HG02759 (cell line): Measurements from ENCODE around the gene SGF29.
"Not testable (repeated sequence)": the region's sequence is repeated elsewhere in the genome, so short reads cannot be mapped to it uniquely, and the experiment has no call there.

Experiments
- ATAC-seq: cut with Tn5 transposase; IDR thresholded peaks from one replicate; pipeline ENCODE4 v1.9.1; 2021; ENCODE audit warnings: mild to moderate bottlenecking, moderate library complexity; ENCODE audit not compliant: unreplicated experiment

The SGF29 gene

DNA sequence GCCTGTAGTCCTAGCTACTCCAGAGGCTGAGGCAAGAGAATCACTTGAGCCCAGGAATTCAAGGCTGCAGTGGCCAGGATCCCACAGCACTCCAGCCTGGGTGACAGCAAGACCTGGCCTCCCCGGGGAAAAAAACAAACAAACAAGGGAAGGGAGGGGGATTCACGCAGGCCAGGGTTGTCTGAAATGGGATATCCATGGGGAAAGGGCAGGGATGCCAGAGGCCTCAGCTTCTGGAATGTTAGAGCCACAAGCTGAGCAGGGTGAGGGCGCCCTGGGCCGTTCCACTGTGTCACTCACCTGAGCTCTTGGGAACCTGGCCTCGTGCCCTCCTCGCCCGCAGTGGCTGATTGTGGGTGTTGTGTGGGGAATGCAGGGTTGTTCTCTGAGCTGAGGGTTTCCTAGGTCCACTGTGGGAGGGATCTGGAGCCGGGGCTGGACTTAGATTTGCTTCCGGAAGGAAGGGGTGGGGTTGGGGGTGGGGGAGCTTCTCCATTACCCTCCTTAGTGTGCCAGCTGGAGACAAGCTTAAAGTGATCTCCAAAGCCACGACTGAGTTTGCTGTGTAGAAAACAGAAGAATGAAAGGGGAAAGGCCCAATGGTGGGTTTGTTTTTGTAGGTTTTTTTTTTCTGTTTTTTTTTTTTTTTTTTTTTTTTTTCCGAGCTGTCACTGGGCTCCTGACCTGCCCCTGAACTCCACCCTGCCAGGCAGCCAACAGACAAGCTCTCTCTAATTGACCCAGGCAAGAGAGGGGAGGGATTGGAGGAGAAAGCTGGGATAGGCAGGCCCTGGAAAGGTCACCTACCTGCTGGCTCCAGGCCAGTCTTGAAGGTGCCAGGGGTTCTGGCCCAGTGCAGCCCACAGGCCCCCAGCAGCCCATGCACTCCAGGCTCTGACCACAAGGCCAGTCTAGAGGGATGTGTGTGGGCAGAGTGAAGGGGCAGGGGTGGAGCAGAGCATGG, 56.2 kb downstream of the SGF29 start, which contains the start of gene SULT1A1:
SULT1A1 (minus strand) TSS at position 414 of the 964 bp plus-strand sequence. CDS start 1,189 bp downstream, outside the sequence.
- no peak for ATAC-seq

DNA sequence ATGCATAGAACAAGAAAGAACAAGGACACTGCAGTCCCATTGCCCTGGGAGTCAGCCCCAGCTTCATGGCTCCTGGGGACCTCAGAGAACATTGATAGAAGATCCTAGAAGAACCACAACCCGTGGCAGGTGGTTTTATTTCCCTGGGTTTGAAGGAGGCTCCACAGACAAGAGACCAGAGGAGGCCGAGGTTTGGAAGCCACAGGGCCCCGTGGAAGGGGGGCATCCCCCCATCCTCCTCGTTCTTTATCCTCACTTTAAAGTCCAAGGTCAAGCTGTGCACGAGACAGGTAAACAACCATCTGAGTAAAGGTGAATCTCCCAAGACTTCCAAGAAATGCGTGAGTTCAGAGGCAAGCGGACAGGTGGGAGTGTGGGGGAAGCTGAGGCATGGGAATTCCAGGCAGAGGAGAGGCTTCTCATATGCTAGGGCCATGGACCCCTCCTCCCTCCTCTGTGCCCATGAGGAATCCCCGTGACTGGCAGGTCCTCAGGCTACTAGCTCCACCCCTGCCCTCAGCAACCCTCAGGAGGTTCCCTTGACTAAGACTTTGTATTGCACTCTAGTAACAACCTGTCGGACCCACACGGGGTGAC, 57.0 kb downstream of the SGF29 start:
- ATAC-seq, result no peak

DNA sequence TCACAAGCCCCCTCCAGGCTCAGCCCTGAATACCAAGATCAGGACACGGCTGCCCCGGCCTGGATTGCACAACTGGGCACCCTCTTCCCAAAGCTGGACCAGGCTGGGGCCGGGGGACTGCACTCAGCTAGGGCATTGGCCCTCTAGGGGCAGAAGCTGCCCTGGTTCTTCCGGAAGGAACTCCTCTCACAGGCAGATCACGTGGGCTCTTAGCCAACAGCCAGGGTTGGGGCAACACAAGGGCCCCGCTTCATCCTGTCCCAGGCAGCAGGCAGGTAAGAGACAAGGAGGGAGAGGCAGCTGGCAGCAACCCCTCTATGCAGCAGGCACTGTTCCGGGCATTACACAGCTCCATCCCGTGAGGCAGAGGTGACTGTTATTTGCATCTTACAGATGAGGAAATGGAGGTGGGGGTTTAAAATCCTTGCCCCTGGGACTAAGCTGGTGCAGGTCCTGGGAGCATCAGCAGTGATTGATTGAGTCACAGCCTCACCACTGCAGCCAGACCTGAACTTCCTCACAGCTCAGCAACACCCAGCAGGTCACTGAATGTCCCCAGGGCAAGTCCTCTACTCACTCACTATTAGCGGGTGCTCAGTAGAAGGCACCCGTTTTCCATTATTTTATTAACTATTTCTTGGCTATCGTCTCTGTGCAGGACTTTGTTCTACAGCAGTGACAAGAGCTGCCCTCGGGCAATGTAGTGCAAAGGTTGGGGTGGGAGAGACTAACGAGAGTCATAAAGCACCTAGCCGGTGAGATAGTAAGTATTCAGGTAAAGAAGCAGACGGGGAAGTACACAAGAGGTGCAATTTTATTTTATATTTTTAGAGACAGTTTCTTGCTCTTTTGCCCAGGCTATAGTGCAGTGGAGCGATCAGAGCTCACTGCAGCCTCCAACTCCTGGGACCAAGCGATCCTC, 58.9 kb downstream of the SGF29 start:
- ATAC-seq, result not testable (repeated sequence)

DNA sequence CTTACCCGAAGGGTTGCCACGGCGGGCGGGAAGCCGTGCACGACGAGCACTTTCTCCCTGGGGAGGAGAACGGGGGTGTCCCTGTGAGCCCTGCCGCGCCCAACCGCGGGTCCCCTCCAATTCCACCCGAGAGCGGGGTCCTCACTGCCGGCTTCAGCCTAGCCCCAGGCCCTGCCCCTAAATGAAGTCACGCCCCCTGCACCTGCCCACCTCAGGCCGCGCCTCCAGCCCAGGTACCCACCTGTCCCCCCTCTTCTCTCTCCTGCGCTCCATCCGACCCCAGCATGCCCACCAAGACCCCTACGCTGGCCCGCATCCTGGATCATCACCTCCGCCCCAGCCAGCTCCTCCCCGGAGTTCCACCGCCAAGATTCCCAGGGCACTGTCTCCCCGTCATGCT, 60.2 kb downstream of the SGF29 start:
- not testable (repeated sequence) for ATAC-seq

DNA sequence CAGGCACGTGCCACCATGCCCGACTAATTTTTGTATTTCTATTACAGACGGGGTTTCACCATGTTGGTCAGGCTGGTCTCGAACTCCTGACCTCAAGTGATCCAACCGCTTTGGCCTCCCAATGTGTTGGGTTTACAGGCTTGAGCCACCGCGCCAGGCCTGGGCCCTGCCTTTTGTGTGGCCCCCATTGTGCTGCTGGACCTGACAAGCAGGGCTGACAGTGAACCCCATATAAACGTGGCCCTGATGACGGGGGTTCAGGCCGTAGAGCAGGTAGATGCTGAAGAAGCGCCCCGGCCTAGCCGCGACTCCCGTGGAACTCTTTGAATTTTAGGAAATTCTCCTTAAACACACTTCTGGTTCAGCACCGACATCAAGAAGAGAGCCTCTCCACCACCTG, 60.8 kb downstream of the SGF29 start:
- not testable (repeated sequence) for ATAC-seq

DNA sequence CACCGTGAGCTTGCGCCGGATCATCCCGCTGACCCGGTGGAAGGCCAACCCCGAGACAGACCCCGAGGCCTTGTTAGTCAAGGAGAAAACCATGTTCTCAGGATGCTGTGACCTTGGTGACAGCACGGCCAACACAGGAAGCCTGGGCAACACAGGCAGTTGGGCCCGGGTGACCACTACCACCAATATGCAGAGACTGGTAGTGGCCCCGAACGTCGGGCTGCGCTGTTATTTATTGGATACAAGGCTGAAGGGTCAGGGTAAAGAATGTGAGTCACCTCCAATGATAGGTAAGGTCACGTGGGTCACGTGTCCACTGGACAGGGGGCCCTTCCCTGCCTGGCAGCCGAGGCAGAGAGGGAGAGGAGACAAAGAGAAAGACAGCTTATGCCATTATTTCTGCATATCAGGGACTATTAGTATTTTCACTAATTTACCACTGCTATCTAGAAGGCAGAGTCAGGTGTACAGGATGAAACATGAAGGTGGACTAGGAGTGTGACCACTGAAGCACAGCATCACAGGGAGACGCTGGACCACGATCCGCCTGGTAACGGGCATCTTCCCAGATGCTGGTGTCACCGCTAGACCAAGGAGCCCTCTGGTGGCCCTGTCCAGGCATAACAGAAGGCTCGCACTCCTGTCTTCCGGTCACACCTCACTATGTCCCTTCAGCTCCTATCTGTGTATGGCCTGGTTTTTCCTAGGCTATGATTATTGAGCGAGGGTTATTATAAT, 61.9 kb downstream of the SGF29 start:
- not testable (repeated sequence) for ATAC-seq

DNA sequence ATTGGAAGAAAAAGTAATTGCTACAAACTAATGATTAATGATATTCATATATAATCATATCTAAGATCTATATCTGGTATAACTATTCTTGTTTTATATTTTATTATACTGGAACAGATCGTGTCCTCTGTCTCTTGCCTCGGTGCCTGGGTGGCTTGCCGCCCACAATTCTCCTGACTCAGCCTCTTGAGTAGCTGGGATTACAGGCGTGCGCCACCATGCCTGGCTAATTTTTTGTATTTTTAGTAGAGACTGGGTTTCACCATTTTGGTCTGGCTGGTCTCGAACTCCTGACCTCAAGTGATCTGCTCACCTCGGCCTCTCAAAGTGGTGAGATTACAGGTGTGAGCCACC, 62.5 kb downstream of the SGF29 start:
- not testable (repeated sequence) for ATAC-seq

DNA sequence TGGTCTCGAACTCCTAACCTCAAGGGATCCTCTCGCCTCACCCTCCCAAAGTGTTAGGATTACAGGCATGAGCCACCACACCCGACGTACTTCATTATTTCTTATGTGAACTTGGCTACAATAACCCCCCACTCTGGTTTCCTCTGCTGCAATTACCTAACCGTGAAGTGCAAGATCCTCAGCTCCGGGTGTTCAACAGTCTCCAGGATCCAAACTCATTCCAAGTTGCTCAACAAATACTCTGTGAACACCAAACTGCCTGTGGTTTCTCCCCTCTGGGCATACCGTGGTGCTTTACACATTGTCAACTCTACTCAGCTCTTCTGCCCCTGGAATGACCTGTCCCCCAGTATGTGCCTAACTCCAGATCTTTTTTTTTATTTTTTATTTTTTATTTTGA, 62.9 kb downstream of the SGF29 start:
- ATAC-seq, result no peak

DNA sequence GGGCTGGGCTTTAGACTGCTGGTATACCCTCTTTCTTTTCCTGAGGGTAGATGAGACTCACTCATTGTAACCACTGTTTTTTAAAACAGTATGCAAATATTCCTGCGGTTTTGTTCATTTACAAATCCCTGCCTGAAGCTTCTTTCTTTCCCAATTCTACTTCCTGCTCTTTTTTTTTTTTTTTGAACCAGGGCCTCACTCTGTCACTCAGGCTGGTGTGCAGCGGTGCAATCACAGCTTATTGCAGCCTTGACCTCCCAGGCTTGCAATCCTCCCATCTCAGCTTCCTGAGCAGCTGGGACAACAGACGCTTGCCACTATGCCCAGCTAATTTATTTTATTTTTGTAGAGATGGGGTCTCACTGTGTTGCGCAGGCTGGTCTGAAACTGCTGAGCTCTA, 64.2 kb downstream of the SGF29 start:
- ATAC-seq, result no peak

DNA sequence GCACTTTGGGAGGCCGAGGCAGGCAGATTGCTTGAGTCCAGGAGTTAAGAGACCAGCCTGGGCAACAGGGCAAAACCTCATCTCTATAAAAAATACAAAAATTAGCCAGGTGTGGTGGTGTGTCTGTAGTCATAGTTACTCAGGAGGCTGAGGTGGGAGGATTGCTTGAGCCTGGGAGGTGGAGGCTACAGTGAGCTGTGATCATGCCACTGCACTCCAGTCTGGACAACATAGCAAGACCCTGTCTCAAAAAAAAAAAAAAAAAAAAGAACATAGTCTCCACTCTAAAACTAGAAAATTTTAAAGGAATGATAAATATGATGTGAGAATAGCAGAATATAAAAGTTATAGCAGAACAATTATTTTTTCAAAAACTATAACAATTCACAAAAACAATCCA, 66.6 kb downstream of the SGF29 start:
- not testable (repeated sequence) for ATAC-seq

DNA sequence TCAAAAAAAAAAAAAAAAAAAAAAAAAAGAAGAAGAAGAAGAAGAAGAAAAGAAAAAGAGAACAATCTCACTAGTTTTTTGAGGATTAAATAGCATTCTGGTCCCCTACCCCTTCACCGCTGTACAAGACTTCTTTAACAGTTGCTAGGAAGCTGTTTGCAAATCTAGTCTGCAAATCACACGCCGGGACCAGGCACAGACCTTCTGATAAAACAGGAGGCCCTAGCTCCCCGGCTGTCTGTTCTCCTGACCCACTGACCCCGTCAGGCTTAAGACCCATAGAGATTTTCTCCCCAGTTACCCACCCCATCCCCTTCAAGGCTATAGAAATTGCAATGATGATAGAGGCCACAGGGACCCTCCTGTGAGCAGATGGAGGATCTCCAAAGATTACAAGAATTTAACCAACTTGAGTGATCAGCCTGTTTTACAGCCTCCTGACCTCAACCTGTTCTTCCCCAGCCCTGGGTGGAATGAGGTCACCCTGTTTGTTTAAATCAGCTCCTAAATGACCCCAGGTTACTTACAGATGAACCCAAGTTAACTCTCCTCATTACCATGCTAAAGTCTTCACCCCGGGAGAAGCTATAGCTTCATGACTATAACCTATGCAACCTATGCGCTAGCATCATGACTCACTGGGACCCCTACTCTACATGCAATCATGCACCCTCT, 67.9 kb downstream of the SGF29 start:
- ATAC-seq, result no peak

DNA sequence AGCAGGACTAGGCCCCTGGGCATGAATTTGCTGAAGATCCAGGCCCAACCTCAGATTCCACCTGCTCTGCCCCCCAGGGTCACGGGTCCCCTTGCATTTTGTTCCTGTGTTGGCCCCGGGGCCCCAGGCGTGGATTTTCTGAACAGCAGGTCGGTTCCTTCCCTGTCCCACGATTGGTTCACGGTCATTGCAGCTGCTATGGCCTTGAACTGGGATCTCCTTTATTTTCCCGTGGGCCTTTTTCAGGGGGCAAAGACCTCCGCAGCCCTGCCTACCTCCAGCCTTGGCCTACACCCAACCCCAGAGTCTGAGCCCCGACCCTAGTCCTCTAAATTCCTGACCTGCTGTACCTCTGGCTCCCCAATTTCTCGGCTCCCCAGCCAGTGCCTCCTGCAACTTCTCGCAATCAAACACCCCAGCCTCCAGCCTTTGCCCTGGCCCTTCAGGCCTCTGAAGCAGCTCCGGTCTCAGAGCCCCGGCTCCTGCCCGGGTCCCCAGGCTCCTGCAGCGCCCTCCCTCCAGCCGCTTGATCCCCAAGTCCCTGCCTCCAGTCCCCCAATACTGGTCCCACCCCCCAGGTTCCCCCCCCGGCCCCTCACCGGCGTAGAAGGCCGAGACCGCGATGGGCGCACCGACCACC, 68.9 kb downstream of the SGF29 start:
- ATAC-seq, result not testable (repeated sequence)

DNA sequence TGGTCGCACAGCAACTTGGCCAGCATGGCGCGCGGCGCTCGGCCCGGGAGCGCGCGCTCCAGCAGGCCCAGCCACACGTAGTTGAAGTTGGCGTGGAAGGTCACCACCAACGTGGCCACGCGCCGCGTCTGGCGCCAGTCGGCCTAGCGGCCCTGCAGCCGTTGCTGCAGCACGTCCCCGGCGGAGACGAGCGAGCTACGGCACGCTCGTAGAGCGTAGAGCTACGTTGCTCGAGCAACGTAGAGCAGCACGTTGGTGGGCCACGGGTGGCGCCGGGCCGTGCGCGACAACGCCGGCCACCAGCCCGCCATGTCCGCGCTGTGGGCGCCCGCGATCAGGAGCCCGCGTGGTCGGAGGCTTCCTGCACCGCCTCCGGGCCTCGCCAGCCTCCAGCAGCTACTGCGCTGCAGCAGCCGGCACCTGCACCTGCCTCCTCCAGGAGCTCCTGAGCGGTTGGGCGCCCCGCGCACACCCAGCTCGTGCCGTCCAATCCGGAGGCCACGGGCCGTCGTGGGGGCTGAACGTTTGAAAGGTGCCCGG, 69.5 kb downstream of the SGF29 start:
- ATAC-seq, result no peak

DNA sequence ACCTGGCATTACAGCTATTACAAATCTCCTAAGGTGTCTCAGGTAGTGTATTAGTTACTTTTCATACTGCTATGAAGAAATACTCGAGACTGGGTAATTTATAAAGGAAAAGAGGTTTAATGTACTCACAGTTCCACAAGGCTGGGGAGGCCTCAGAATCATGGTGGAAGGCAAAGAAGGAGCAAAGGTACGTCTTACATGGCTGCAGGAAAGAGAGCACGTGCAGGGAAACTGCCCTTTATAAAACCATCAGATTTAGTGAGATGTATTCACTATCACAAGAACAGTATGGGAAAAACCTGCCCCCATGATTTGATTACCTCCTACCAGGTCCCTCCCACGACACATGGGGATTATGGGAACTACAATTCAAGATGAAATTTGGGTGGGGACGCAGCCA, 77.2 kb downstream of the SGF29 start:
- ATAC-seq, result not testable (repeated sequence)

DNA sequence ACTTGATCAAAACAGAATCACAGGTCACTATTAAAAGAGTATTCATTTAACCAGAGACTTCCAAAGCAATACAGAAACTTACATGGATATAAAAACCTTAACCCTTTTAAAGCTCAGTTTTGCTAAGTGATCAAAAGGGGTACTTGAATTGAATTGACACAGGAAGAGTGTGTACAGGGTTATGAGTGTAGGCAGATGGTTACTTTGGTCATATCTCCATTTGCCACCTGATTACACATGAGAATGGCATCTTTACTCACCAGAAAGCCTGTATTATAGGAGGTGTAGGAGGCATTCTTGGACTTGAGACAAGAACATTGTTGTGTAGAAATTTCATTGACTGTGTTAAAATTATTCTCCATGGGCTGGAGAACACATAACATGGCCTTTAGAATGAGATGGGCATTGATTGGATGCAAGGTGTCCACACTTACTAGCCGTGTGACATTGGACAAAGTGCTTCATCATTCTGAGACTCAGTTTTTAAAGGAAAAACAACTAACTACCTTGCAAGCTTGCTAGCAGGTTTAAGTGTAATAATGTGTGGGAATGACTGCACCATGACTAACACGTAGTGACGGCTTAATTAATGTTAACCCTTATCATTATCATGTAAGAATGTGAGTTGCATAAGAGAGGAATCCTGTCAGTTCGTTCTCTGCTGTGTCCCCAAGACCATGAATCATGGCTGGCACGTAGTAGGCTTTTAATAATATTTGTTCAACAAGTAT, 82.5 kb downstream of the SGF29 start:
- not testable (repeated sequence) for ATAC-seq

DNA sequence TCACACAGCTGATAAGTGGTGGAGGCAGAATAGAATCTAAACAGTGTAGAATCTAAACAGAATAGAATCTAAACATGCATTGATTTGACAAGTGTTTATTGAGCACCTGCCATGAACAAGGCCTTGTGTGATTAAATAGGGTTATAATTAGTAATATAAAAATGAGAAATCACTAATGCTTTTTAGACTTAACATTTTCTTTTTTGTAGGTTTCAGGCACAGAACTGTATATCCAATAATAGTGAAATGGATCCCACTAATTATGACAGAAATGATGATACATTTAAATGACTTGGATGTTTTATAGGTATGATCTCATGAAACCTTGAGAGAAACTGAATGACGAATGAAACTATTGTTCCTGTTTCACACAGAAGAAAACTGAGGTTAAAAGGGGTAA, 84.0 kb downstream of the SGF29 start, which contains the start of gene NPIPB8:
NPIPB8 (plus strand) TSS at position 301 of the 400 bp plus-strand sequence. CDS start 296 bp downstream, outside the sequence.
- ATAC-seq, result not testable (repeated sequence)

DNA sequence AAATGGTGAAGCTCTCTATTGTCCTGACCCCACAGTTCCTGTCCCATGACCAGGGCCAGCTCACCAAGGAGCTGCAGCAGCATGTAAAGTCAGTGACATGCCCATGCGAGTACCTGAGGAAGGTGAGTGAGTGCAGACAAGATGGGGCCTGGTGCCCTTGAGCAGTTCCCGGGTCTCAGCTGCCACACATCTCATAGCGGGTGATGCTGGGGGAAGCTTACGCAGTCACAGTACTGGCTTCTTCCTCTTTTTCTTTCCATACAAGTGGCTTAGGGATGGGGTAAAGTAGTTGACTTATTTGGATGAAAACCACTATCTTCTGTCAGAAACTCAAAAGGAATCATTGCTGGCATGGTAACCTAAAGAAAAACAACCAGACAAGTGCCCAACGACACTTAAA, 84.6 kb downstream of the SGF29 start:
- not testable (repeated sequence) for ATAC-seq

DNA sequence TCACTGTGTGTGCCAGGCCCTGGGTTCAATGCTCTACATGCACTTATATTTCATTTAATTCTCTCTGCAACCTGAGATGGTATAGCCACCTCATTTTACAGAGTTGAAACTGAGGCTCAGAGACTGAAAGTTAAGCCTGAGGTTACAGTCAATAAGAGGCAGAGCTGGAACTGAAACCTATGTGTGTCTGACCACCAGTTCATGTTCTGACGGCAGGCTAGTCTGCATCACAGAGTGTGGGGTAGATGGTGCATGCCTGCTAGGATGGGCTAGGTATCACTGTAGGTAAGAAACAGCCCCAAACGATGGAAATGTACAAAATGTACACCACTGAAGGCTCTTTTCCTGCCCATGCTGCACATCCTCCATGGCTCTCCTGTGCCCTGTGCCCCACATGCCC, 86.2 kb downstream of the SGF29 start:
- ATAC-seq, result not testable (repeated sequence)
